GM04504 (cell line): ENCODE results near the gene CDK6.

Experiments used
- DNase-seq: peaks from one replicate; pipeline ENCODE4 v3.0.0-alpha.2; 2012; ENCODE audit warnings: low read depth

The CDK6 gene

GRCh38 chr7:92644406-92645113, 191.8 kb downstream of the CDK6 start:
- DNase-seq, result no peak

- DNase-seq, result no peak
Measured at GRCh38 chr7:92643821-92644220, 192.6 kb downstream of the CDK6 start.

- DNase-seq, result no peak
Measured at GRCh38 chr7:92641921-92642511, 194.4 kb downstream of the CDK6 start.

GRCh38 chr7:92639966-92640365, 196.4 kb downstream of the CDK6 start:
- no peak for DNase-seq

- DNase-seq, result no peak
Measured at GRCh38 chr7:92639213-92639896, 197.0 kb downstream of the CDK6 start.

GRCh38 chr7:92636018-92636560, 200.3 kb downstream of the CDK6 start:
- no peak for DNase-seq

- no peak for DNase-seq
Measured at GRCh38 chr7:92635538-92635937, 200.8 kb downstream of the CDK6 start.

GRCh38 chr7:92634924-92635519, 201.4 kb downstream of the CDK6 start:
- DNase-seq, result no peak

GRCh38 chr7:92634205-92634604, 202.2 kb downstream of the CDK6 start:
- DNase-seq, result no peak

GRCh38 chr7:92633211-92633906, 203.0 kb downstream of the CDK6 start:
- peak; percentile 83 for DNase-seq

GRCh38 chr7:92632791-92633190, 203.6 kb downstream of the CDK6 start:
- no peak for DNase-seq

- no peak for DNase-seq
Measured at GRCh38 chr7:92631850-92632487, 204.4 kb downstream of the CDK6 start.

- DNase-seq, result no peak
Measured at GRCh38 chr7:92631067-92631849, 205.1 kb downstream of the CDK6 start.

- no peak for DNase-seq
Measured at GRCh38 chr7:92629779-92630178, 206.6 kb downstream of the CDK6 start.

GRCh38 chr7:92627956-92628355, 208.4 kb downstream of the CDK6 start:
- DNase-seq, result no peak

- DNase-seq, result no peak
Measured at GRCh38 chr7:92626281-92626809, 210.0 kb downstream of the CDK6 start.

GRCh38 chr7:92625617-92626016, 210.8 kb downstream of the CDK6 start:
- no peak for DNase-seq

- DNase-seq, result no peak
Measured at GRCh38 chr7:92624298-92624996, 211.9 kb downstream of the CDK6 start.

GRCh38 chr7:92623544-92623943, 212.8 kb downstream of the CDK6 start:
- no peak for DNase-seq

- no peak for DNase-seq
Measured at GRCh38 chr7:92622685-92623084, 213.7 kb downstream of the CDK6 start.
